Large intestine (tissue), 1 donor: ENCODE results near the gene OR5M3. TPM values are rescaled to one million over a fixed set of nuclear protein-coding genes. Genes with fewer than 3 reads are reported as not detected.

ENCODE experiments used
- polyA plus RNA-seq: library from polyadenylated mRNA; unstranded; fragments of 120-200 nt; gene quantifications from one replicate; pipeline ENCODE4 v1.2.1, GENCODE V29; 2013

The OR5M3 gene
- polyA plus RNA-seq, 1 donor = not detected

Other genes starting within 250 kb of the OR5M3 start
- gene OR5T2, start 239.1 kb downstream of the OR5M3 start, polyA plus RNA-seq = not detected
- gene OR5T3, start 221.1 kb downstream of the OR5M3 start, polyA plus RNA-seq = not detected
- not detected for gene OR5T1, start 199.2 kb downstream of the OR5M3 start, polyA plus RNA-seq
- gene OR8H1, start 181.1 kb downstream of the OR5M3 start, polyA plus RNA-seq = not detected
- not detected for gene OR8K3, start 158.2 kb downstream of the OR5M3 start, polyA plus RNA-seq
- gene OR8K1, start 127.3 kb downstream of the OR5M3 start, polyA plus RNA-seq = not detected
- not detected for gene OR8J1, start 119.1 kb downstream of the OR5M3 start, polyA plus RNA-seq
- gene OR8U1, start 97.7 kb downstream of the OR5M3 start, polyA plus RNA-seq = not detected
- not detected for gene OR5AL1, start 60.7 kb downstream of the OR5M3 start, polyA plus RNA-seq
- gene OR5M8, start 18.0 kb upstream of the OR5M3 start, polyA plus RNA-seq = not detected
- not detected for gene OR5M11, start 69.9 kb upstream of the OR5M3 start, polyA plus RNA-seq
- gene OR5M10, start 104.4 kb upstream of the OR5M3 start, polyA plus RNA-seq = not detected
- not detected for gene OR5M1, start 141.5 kb upstream of the OR5M3 start, polyA plus RNA-seq
- gene OR5AP2, start 169.1 kb upstream of the OR5M3 start, polyA plus RNA-seq = not detected
- not detected for gene OR5AR1, start 190.3 kb upstream of the OR5M3 start, polyA plus RNA-seq
- gene OR9G1, start 225.7 kb upstream of the OR5M3 start, polyA plus RNA-seq = 0.28 TPM